Mesenchymal stem cell (in vitro differentiated cells and primary cell): ENCODE results near the gene C19orf73. TPM values are rescaled to one million over a fixed set of nuclear protein-coding genes. Genes with fewer than 3 reads are reported as not detected.

Source experiments
- small RNA-seq: library from polyadenylated mRNA; stranded (forward); fragments of <200 nt; extraction: miRNeasy Mini kit (QIAGEN cat#:217004); gene quantifications from one replicate; pipeline ENCODE3, GENCODE V24; 2013; ENCODE audit warnings: low read depth

Gene C19orf73

Small RNA genes within 50 kb of the gene (small RNA-seq; reads per million reads assigned to genes)
- not detected for gene RN7SL708P
